Fibroblast of pulmonary artery (primary cell): ENCODE measurements around the gene ITPA.

ENCODE experiments used
- DNase-seq: peaks from one replicate; pipeline ENCODE4 v3.0.0-alpha.2; 2010; ENCODE audit warnings: low read depth
- H3K4me3 ChIP-seq: replicated peaks from 2 replicates; pipeline ENCODE4 v1.5.1; 2011; ENCODE audit warnings: low read depth, mild to moderate bottlenecking, control low read depth, low read length, moderate library complexity
- TF ChIP-seq, protein P1 (sequence below): IDR thresholded peaks from 2 replicates; pipeline ENCODE4 v1.5.1; 2011; ENCODE audit warnings: mild to moderate bottlenecking, control low read depth, low read length, inconsistent platforms; ENCODE audit errors: missing control alignments

Gene ITPA

GRCh38 chr20:3188823-3189413 is 20.4 kb upstream of the ITPA start:
- TF ChIP-seq, protein P1, sequence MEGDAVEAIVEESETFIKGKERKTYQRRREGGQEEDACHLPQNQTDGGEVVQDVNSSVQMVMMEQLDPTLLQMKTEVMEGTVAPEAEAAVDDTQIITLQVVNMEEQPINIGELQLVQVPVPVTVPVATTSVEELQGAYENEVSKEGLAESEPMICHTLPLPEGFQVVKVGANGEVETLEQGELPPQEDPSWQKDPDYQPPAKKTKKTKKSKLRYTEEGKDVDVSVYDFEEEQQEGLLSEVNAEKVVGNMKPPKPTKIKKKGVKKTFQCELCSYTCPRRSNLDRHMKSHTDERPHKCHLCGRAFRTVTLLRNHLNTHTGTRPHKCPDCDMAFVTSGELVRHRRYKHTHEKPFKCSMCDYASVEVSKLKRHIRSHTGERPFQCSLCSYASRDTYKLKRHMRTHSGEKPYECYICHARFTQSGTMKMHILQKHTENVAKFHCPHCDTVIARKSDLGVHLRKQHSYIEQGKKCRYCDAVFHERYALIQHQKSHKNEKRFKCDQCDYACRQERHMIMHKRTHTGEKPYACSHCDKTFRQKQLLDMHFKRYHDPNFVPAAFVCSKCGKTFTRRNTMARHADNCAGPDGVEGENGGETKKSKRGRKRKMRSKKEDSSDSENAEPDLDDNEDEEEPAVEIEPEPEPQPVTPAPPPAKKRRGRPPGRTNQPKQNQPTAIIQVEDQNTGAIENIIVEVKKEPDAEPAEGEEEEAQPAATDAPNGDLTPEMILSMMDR: no peak
- no peak overlapping the region for H3K4me3 ChIP-seq
- DNase-seq: no peak

GRCh38 chr20:3189561-3190131 is 19.7 kb upstream of the ITPA start:
- H3K4me3 ChIP-seq: no peak overlapping the region
- DNase-seq: no peak

DNA sequence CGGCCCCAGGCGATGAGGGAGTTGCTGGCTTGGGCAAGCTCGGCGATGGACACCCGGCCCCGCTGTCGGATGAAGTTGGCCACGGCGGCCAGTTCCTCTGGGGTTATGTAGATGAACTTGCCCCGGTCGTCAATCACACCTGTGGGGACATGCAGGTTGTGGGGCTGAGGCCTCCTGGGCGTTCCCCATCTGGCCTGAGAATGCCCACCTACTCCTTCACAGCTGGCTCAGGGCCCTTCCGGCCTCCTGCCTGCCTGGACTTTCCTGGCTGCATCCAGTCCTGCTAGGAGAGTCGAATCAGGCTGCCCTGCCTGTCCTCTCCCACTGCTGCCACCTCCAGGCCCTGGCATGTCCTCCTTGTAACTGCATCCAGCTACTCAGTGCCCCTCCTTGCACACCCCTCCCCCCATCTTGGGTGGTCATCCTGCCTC is 18.6 kb upstream of the ITPA start:
- TF ChIP-seq, protein P1: no peak
- H3K4me3 ChIP-seq: no peak overlapping the region
- DNase-seq: no peak

More at GRCh38 chr20:3189561-3190131, 19.7 kb upstream of the ITPA start:
- TF ChIP-seq, protein P1: no peak

DNA sequence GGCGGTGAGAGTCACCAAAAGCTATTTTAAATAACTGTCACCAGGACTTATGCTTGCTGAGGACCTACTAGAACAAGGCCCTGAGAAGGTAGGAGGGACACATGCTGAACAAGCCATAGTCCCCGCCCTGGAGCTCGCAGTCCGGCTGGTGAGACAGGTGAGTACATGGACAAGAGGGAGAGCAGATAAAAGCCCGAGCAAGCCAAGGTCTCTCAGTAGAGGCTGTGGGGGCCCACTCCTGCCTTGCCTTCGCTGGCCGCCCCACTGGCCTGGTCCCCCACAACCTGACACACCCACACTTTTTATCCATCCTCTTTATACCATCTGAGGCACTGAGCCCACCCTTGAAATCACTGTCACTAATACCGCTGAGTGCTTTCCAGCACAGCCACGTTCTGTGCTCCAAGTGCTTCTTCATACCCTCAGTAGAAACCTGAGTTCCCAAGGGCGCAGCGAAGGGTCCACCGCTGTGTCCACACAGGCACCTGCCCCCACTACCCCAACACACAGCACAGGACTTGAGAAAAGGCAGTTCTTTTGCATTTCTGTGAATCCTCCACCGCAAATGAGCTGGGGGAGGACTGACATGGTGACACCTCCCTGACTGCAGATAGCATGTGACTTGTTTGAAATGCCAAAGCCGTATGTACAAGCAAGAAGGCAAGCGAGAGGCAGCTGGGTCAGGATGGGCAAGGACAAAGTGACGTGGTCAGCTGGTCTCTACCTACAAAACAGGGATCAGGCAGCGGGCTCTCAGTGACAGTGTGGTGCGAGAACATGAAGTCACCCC is 16.9 kb upstream of the ITPA start:
- H3K4me3 ChIP-seq: no peak overlapping the region
- no peak for DNase-seq
- TF ChIP-seq, protein P1: no peak

GRCh38 chr20:3193806-3194616 is 15.3 kb upstream of the ITPA start:
- TF ChIP-seq, protein P1: no peak
- no peak overlapping the region for H3K4me3 ChIP-seq
- no peak for DNase-seq

- DNase-seq: no peak
- TF ChIP-seq, protein P1: no peak
These were observed 14.5 kb upstream of the ITPA start for GRCh38 chr20:3194617-3195280.

More at GRCh38 chr20:3194617-3195280, 14.5 kb upstream of the ITPA start:
- H3K4me3 ChIP-seq: no peak overlapping the region
